Heart left ventricle (tissue), 16 donors: Measurements from ENCODE around the gene MPDZ. TPM values are rescaled to one million over a fixed set of nuclear protein-coding genes. Genes with fewer than 3 reads are reported as not detected.

Source experiments
- ATAC-seq, 4 donors: fragments of 200-7000 bp; cut with Tn5 transposase; one replicate each; pipeline ENCODE4 v1.9.1; 2020 to 2022; ENCODE audit warnings: moderate library complexity in 4 of 4, mild to moderate bottlenecking in 3 of 4, moderate number of reproducible peaks in 1 of 4
- DNase-seq, 5 donors: peaks; one replicate each; pipeline ENCODE4 v3.0.0-alpha.2; 2020
- H3K27ac ChIP-seq, 12 donors: fragments of 200-600 bp; sonication (generic) in 4 of 12; one replicate each; pipeline versions ENCODE4 v1.5.0 to v1.8.0; 2016 to 2022; ENCODE audit warnings: mild to moderate bottlenecking in 2 of 12
- H3K27me3 ChIP-seq, 9 donors: fragments of 200-600 bp; sonication (generic) in 2 of 9; one replicate each; pipeline versions ENCODE4 v1.5.1 to v1.8.0; 2016 to 2022; ENCODE audit warnings: mild to moderate bottlenecking in 3 of 9
- H3K36me3 ChIP-seq, 9 donors: fragments of 200-600 bp; sonication (generic) in 2 of 9; one replicate each; pipeline versions ENCODE4 v1.5.0 to v1.8.0; 2018 to 2022; ENCODE audit warnings: mild to moderate bottlenecking in 2 of 9
- H3K4me1 ChIP-seq, 12 donors: fragments of 200-600 bp; sonication (generic) in 4 of 12; one replicate each; pipeline versions ENCODE4 v1.5.0 to v1.8.0; 2016 to 2022; ENCODE audit warnings: mild to moderate bottlenecking in 3 of 12
- H3K4me3 ChIP-seq, 12 donors: fragments of 200-600 bp; sonication (generic) in 4 of 12; one replicate each; pipeline versions ENCODE4 v1.5.0 to v1.8.0; 2017 to 2022; ENCODE audit warnings: mild to moderate bottlenecking in 9 of 12, moderate library complexity in 4 of 12
- H3K9me3 ChIP-seq, 12 donors: fragments of 200-600 bp; sonication (generic) in 4 of 12; one replicate each; pipeline versions ENCODE4 v1.5.0 to v1.8.0; 2016 to 2022; ENCODE audit warnings: mild to moderate bottlenecking in 1 of 12
- POLR2A ChIP-seq, 2 donors: fragments of 450-650 bp; IDR thresholded peaks; one replicate each; pipeline ENCODE4 v1.6.1; 2017; ENCODE audit warnings: antibody characterized with exemption in 2 of 2, mild to moderate bottlenecking in 2 of 2, moderate library complexity in 2 of 2
- WGBS, 4 donors: extraction: QIAGEN DNeasy Blood & Tissue Kit in 2 of 4; methylation state at CpG; one replicate each; pipeline versions ENCODE4 v1.1.5 to v1.1.7; 2013 to 2018; 5-methylcytosine and 5-hydroxymethylcytosine counted together
- intact Hi-C, 10 donors: fragments of 100-400 bp; cut with DNase I; formaldehyde crosslinking; loops; one replicate each; pipeline versions ENCODE4 v1.11.1 to v1.14.2; 2022
- polyA plus RNA-seq, 2 donors: library from polyadenylated mRNA; stranded (reverse); fragments of 200-250 nt; gene quantifications; one replicate each; pipeline ENCODE4 v1.2.3, GENCODE V29; 2013
- total RNA-seq, 9 donors: library from RNA; depleted of rRNA in 2 of 9; stranded (reverse); fragments of >200 nt in 2 of 9; fragmentation: NEBNext Ultra II Directional in 3 of 9; extraction: Animal tissue kit (Norgen Biotek cat#: 25700) in 3 of 9; gene quantifications; one replicate each; pipeline versions ENCODE4 v1.1.0 to v1.2.4, GENCODE V29; 2016 to 2023
- TF ChIP-seq, protein P1 (sequence below), 12 donors: fragments of 200-600 bp; sonication (generic) in 4 of 12; IDR thresholded peaks; one replicate each; pipeline versions ENCODE4 v1.5.0 to v1.8.0; 2018 to 2022; ENCODE audit warnings: antibody characterized with exemption in 12 of 12, mild to moderate bottlenecking in 5 of 12
- donor health status: ischemic (EF 13 %, LVEDD 7.1; RV severe dilation, severe dysfunction).
- donor health status: healthy with polysubstance abuse.
- donor health status: DM: no; HTN: yes; CAD: no.
- donor health status: DM: no; HTN: no; CAD: no.
- donor health status: ischemic (EF 25% LVEDD 6.9; RV normal size, moderate dysfunction).
- donor health status: ischemic (EF 25% LVEDD 5.7; RV mildly dilated, moderate dysfunction).
- donor health status: healthy.
- donor health status: DM: yes; HTN: yes; CAD: no.
- donor health status: ischemic (EF 35%, LVEDD 5.7; RV mildly dilated, moderate dysfunction).
- donor health status: nonischemic (EF 11% LVEDD 7.7; RV severe dilation, severe dysfunction).
- donor health status: DM: yes; HTN: yes; CAD: no.
- donor health status: PGD.
- donor health status: ischemic (EF 29% LVEDD 5.4; RV normal size, mild dysfunction).
- donor health status: nonischemic (EF 23%, LVEDD 6.1; RV moderate dilation, normal function).

Gene MPDZ
- total and polyA plus RNA-seq, 11 donors, result 19.5 to 106 (median 64.8) TPM

DNA sequence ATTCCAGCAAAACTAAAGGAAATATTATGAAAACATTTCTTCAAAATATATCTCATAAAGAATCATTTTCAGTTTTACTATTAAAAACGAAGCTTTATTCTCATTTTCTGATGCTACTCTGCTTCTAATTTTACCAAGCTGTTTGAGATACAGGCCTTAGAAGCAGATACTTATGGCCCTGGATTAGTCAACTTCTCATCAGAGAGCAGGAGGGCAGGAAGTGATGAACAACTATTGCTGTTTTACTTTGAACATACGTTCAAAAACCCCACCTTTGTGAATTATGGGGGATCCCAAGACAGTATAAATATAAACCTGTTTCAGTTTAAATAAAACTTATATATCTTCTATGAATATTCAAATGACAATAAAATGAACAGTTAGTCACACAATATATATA is 16.0 kb downstream of the MPDZ start:
- no peak for ATAC-seq
- 47 to 66% (median 52%) methylated on average over 2 of the region's 2 CpGs for WGBS, 4 donors
- peaks cover 0 to 41% (median 29%) of the 10 kb centered on the region in 12 donors for H3K4me1 ChIP-seq
- no peaks in the 10 kb centered on the region for H3K27me3 ChIP-seq
- intact Hi-C loops, result loop anchor here in 1 of 10 donors (10.0 kb wide), 1 partner anchor 61 kb away; no protein-coding TSS in a partner anchor
- no peak for DNase-seq
- no peak overlapping the region for H3K27ac ChIP-seq
- H3K9me3 ChIP-seq, result no peaks in the 10 kb centered on the region
- no peak overlapping the region for H3K4me3 ChIP-seq
- TF ChIP-seq POLR2A (IDR thresholded peaks at IDR 0.05), result no peak
- TF ChIP-seq, protein P1, sequence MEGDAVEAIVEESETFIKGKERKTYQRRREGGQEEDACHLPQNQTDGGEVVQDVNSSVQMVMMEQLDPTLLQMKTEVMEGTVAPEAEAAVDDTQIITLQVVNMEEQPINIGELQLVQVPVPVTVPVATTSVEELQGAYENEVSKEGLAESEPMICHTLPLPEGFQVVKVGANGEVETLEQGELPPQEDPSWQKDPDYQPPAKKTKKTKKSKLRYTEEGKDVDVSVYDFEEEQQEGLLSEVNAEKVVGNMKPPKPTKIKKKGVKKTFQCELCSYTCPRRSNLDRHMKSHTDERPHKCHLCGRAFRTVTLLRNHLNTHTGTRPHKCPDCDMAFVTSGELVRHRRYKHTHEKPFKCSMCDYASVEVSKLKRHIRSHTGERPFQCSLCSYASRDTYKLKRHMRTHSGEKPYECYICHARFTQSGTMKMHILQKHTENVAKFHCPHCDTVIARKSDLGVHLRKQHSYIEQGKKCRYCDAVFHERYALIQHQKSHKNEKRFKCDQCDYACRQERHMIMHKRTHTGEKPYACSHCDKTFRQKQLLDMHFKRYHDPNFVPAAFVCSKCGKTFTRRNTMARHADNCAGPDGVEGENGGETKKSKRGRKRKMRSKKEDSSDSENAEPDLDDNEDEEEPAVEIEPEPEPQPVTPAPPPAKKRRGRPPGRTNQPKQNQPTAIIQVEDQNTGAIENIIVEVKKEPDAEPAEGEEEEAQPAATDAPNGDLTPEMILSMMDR (IDR thresholded peaks at IDR 0.05), result no peak
- H3K36me3 ChIP-seq, result peaks cover 0 to 4% (median 0%) of the 10 kb centered on the region in 9 donors

DNA sequence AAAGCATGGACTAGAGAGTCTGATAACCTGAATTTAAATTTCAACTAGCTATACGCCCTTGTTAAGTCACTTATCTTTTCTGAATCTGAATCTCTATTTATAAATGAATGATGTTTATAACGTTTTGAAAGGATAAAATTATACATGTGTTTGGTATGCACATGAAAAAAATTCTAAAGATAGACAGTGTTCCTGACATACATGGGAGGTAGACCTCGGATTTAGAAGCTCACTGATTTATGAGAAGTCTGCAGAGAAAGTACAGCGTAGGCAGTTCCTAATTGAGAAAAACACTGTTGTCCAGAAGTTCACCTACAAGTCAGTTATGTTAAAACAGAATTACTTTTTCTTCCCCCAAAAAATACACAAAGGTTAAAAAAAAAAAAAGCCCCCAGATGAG is 26.6 kb downstream of the MPDZ start:
- TF ChIP-seq, protein P1 (IDR thresholded peaks at IDR 0.05), result no peak
- TF ChIP-seq POLR2A (IDR thresholded peaks at IDR 0.05), result no peak
- 52 to 59% (median 54%) methylated on average over 4 of the region's 4 CpGs for WGBS, 4 donors
- intact Hi-C loops, result no loop called here
- peaks cover 0 to 30% (median 9%) of the 10 kb centered on the region in 12 donors for H3K4me1 ChIP-seq
- no peak overlapping the region for H3K4me3 ChIP-seq
- ATAC-seq (no peak), DNase-seq (no peak)
- H3K36me3 ChIP-seq, result peaks cover 0 to 18% (median 0%) of the 10 kb centered on the region in 9 donors
- H3K27me3 ChIP-seq, result no peaks in the 10 kb centered on the region
- H3K27ac ChIP-seq, result no peak overlapping the region
- peaks cover 0 to 10% (median 0%) of the 10 kb centered on the region in 12 donors for H3K9me3 ChIP-seq

DNA sequence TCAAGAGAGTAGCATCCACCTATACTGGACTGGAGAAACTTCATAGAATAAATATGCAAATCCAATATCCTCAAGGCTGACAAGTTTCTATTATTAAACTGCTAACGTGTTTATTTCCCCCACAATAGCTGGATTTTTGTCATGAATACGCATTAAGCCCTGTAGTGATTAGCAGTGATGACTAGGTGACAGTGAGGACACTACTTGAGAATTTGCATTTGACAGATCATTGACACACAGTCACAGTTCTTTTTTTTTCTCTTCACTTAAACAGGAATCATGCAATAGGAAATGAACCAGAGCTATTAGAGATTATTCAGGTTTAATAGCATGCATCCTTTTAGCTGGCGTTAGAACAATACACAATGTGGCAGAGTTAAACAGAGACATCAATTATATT is 35.3 kb downstream of the MPDZ start:
- no peak overlapping the region for H3K27ac ChIP-seq
- peaks cover 0 to 78% (median 18%) of the 10 kb centered on the region in 9 donors for H3K36me3 ChIP-seq
- WGBS, 4 donors, result 53 to 65% (median 62%) methylated on average over 3 of the region's 3 CpGs
- H3K4me3 ChIP-seq, result no peak overlapping the region
- no peak for DNase-seq
- peak in 1 of 4 donors; percentile 44 for ATAC-seq
- no peak for TF ChIP-seq POLR2A (IDR thresholded peaks at IDR 0.05)
- TF ChIP-seq, protein P1 (IDR thresholded peaks at IDR 0.05), result no peak
- intact Hi-C loops, result no loop called here
- H3K4me1 ChIP-seq, result peaks cover 0 to 3% (median 0%) of the 10 kb centered on the region in 12 donors
- no peaks in the 10 kb centered on the region for H3K9me3 ChIP-seq
- H3K27me3 ChIP-seq, result no peaks in the 10 kb centered on the region

DNA sequence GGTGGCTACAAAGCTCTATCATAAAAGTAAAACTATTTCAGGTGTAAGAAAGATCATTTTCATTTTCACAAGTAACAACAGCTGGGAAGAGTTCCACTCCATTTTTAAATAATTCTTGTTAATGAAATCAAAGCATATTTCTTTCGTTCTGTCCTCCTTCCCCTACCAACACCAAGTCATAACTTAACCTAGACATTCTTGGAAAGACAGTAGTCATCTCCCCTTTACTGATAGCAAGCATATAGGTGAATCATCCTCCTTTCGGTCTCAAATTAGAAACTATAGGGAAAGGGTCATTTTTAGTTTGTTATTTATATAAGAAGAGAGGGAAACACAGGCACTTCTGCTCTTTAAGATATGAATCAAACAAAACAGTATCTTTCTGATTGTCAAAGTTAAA is 38.2 kb downstream of the MPDZ start:
- WGBS, 4 donors, result 91 to 96% (median 94%) methylated on average over 2 of the region's 2 CpGs
- H3K36me3 ChIP-seq, result peaks cover 0 to 77% (median 7%) of the 10 kb centered on the region in 9 donors
- no peaks in the 10 kb centered on the region for H3K27me3 ChIP-seq

More for the DNA sequence above, 38.2 kb downstream of the MPDZ start:
- H3K4me3 ChIP-seq, result no peak overlapping the region
- peaks cover 0 to 3% (median 0%) of the 10 kb centered on the region in 12 donors for H3K4me1 ChIP-seq
- TF ChIP-seq, protein P1 (IDR thresholded peaks at IDR 0.05), result no peak
- TF ChIP-seq POLR2A (IDR thresholded peaks at IDR 0.05), result no peak
- no peak for DNase-seq
- no peak for ATAC-seq
- no peaks in the 10 kb centered on the region for H3K9me3 ChIP-seq
- H3K27ac ChIP-seq, result no peak overlapping the region
- intact Hi-C loops, result no loop called here
